NCI-H2227 (cell line): ENCODE results near the gene TBXT.
"Not testable (repeated sequence)": the region's sequence is repeated elsewhere in the genome, so short reads cannot be mapped to it uniquely, and the experiment has no call there.

Experiments used
- DNase-seq: peaks from one replicate; lab custom pipeline; 2025; ENCODE audit not compliant: unreplicated experiment; lab: John Stamatoyannopoulos, UW

The TBXT gene

GRCh38 chr6:166167801-166168615 lies at the start of gene TBXT:
TBXT (minus strand) TSS chr6:166167851; CDS start chr6:166167591, 260 bp downstream.
- DNase-seq = no peak

GRCh38 chr6:166207284-166207561 lies 39.6 kb upstream of the TBXT start:
- DNase-seq = no peak

- DNase-seq = no peak
These were observed 39.0 kb upstream of the TBXT start for GRCh38 chr6:166206510-166207283.

- no peak for DNase-seq
These were observed 38.4 kb upstream of the TBXT start for GRCh38 chr6:166206066-166206465.

GRCh38 chr6:166204852-166205650 lies 37.4 kb upstream of the TBXT start:
- DNase-seq = no peak

- no peak for DNase-seq
These were observed 36.1 kb upstream of the TBXT start for GRCh38 chr6:166203641-166204222.

- no peak for DNase-seq
These were observed 35.5 kb upstream of the TBXT start for GRCh38 chr6:166203003-166203640.

GRCh38 chr6:166202321-166202733 lies 34.7 kb upstream of the TBXT start:
- no peak for DNase-seq

- DNase-seq = no peak
These were observed 34.2 kb upstream of the TBXT start for GRCh38 chr6:166201878-166202277.

GRCh38 chr6:166197361-166197760 lies 29.7 kb upstream of the TBXT start:
- no peak for DNase-seq

- DNase-seq = no peak
These were observed 28.2 kb upstream of the TBXT start for GRCh38 chr6:166195860-166196238.

- DNase-seq = no peak
These were observed 27.5 kb upstream of the TBXT start for GRCh38 chr6:166194914-166195859.

GRCh38 chr6:166192557-166192956 lies 24.9 kb upstream of the TBXT start:
- no peak for DNase-seq

GRCh38 chr6:166192136-166192535 lies 24.5 kb upstream of the TBXT start:
- DNase-seq = no peak

- DNase-seq = no peak
These were observed 12.1 kb upstream of the TBXT start for GRCh38 chr6:166179704-166180103.

- DNase-seq = no peak
These were observed 8.5 kb upstream of the TBXT start for GRCh38 chr6:166176106-166176505.

GRCh38 chr6:166175093-166175492 lies 7.4 kb upstream of the TBXT start:
- not testable (repeated sequence) for DNase-seq

GRCh38 chr6:166174031-166174430 lies 6.4 kb upstream of the TBXT start:
- DNase-seq = no peak

GRCh38 chr6:166173281-166173951 lies 5.8 kb upstream of the TBXT start:
- no peak for DNase-seq
